ENCODE data around the gene FBN2.

DNA sequence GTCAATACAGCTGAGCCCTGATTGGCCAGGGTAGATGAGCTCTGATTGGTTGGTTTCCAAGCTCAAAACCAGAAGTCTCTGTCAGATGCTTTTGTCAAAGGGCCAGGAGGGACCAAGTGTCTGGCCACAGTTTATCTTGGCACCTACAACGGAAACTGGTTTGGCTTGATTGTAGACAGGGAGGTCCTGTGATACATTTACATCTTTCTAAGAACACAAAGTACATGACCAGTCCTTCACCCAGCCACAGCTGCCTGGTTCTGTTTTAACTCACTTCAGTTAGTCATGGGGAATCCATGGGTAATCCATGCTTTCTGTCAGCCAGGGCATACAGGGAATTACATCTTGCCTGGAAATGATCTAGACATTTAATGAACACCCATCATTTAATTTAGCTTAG is 283.3 kb downstream of the FBN2 start:
- TF ChIP-seq POLR2A (IDR thresholded peaks at IDR 0.05): no peak
- TF ChIP-seq, protein P1, sequence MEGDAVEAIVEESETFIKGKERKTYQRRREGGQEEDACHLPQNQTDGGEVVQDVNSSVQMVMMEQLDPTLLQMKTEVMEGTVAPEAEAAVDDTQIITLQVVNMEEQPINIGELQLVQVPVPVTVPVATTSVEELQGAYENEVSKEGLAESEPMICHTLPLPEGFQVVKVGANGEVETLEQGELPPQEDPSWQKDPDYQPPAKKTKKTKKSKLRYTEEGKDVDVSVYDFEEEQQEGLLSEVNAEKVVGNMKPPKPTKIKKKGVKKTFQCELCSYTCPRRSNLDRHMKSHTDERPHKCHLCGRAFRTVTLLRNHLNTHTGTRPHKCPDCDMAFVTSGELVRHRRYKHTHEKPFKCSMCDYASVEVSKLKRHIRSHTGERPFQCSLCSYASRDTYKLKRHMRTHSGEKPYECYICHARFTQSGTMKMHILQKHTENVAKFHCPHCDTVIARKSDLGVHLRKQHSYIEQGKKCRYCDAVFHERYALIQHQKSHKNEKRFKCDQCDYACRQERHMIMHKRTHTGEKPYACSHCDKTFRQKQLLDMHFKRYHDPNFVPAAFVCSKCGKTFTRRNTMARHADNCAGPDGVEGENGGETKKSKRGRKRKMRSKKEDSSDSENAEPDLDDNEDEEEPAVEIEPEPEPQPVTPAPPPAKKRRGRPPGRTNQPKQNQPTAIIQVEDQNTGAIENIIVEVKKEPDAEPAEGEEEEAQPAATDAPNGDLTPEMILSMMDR (IDR thresholded peaks at IDR 0.05): no peak
- TF ChIP-seq EP300 (IDR thresholded peaks at IDR 0.05): no peak
